ENCODE data around the gene ERBIN.

- TF ChIP-seq FOXM1 (IDR thresholded peaks at IDR 0.05; ENCODE audit: borderline replicate concordance) (no peak), HDGF (IDR thresholded peaks at IDR 0.05; ENCODE audit: borderline replicate concordance) (no peak), ZNF384 (IDR thresholded peaks at IDR 0.05) (no peak), CTBP1 (IDR thresholded peaks at IDR 0.05; ENCODE audit: borderline replicate concordance) (no peak), BHLHE40 (IDR thresholded peaks at IDR 0.05; ENCODE audit: borderline replicate concordance) (no peak), ARNT (IDR thresholded peaks at IDR 0.05) (no peak), TARDBP (IDR thresholded peaks at IDR 0.05) (no peak), LEF1 (IDR thresholded peaks at IDR 0.05; ENCODE audit: borderline replicate concordance) (no peak), FOXK2 (IDR thresholded peaks at IDR 0.05) (no peak)
Measured at GRCh38 chr5:65919773-65920172, 6.6 kb upstream of the ERBIN start.

Data from HEK293T (cell line).